Fibroblast of lung (primary cell): Measurements from ENCODE around the gene CYBA. TPM values are rescaled to one million over a fixed set of nuclear protein-coding genes. Genes with fewer than 3 reads are reported as not detected.
"Not testable (repeated sequence)": the region's sequence is repeated elsewhere in the genome, so short reads cannot be mapped to it uniquely, and the experiment has no call there.

Source experiments
- DNase-seq, 2 donors: peaks; one replicate each; pipeline versions ENCODE4 v3.0.0 to v3.0.0-alpha.2; 2010; ENCODE audit warnings: low read depth in 2 of 2
- H2AFZ ChIP-seq: 2 replicates; pipeline ENCODE4 v1.5.1; 2012; ENCODE audit warnings: low read length, control low read depth, inconsistent platforms
- H3K27ac ChIP-seq: 2 replicates; pipeline ENCODE4 v1.5.1; 2011; ENCODE audit warnings: low read length, control low read depth; ENCODE audit not compliant: insufficient read depth
- H3K27me3 ChIP-seq: 2 replicates; pipeline ENCODE4 v1.5.1; 2011; ENCODE audit warnings: mild to moderate bottlenecking, low read length; ENCODE audit not compliant: control insufficient read depth, insufficient read depth
- H3K36me3 ChIP-seq: 2 replicates; pipeline ENCODE4 v1.5.1; 2011; ENCODE audit warnings: low read length; ENCODE audit not compliant: control insufficient read depth, insufficient read depth
- H3K4me1 ChIP-seq: 2 replicates; pipeline ENCODE4 v1.5.1; 2011; ENCODE audit warnings: low read length; ENCODE audit not compliant: control insufficient read depth, insufficient read depth; ENCODE audit errors: extremely low read depth
- H3K4me2 ChIP-seq: 2 replicates; pipeline ENCODE4 v1.5.1; 2011; ENCODE audit warnings: low read length, control low read depth; ENCODE audit not compliant: insufficient read depth; ENCODE audit errors: extremely low read depth
- H3K4me3 ChIP-seq, 4 experiments: fragments of 200-600 bp in 1 of 4; sonication (generic) in 1 of 4; replicated peaks in 1 of 4; 2 replicates each; pipeline ENCODE4 v1.5.1; 2011 to 2016; ENCODE audit warnings: low read length in 4 of 4, low read depth in 3 of 4, mild to moderate bottlenecking in 3 of 4, control low read depth in 2 of 4, inconsistent platforms in 1 of 4, mixed read lengths in 1 of 4; ENCODE audit not compliant: insufficient read depth in 1 of 4; ENCODE audit errors: control extremely low read depth in 1 of 4
- H3K79me2 ChIP-seq: 2 replicates; pipeline ENCODE4 v1.5.1; 2012; ENCODE audit warnings: mild to moderate bottlenecking, low read length, inconsistent platforms; ENCODE audit not compliant: control insufficient read depth, insufficient read depth
- H3K9ac ChIP-seq: 2 replicates; pipeline ENCODE4 v1.5.1; 2011; ENCODE audit warnings: mild to moderate bottlenecking, low read length, control low read depth; ENCODE audit not compliant: insufficient read depth
- H3K9me3 ChIP-seq: 2 replicates; pipeline ENCODE4 v1.5.1; 2012; ENCODE audit warnings: low read depth, low read length; ENCODE audit not compliant: control insufficient read depth, insufficient read depth
- H4K20me1 ChIP-seq: 2 replicates; pipeline ENCODE4 v1.5.1; 2011; ENCODE audit warnings: low read length; ENCODE audit not compliant: control insufficient read depth, insufficient read depth; ENCODE audit errors: extremely low read depth
- CTCF ChIP-seq, 2 donors: IDR thresholded peaks in 1 of 2; conservative IDR thresholded peaks in 1 of 2; 1 replicate in 1 of 2; 2 replicates in 1 of 2; pipeline ENCODE4 v1.5.1; 2011 to 2012; ENCODE audit warnings: low read length in 2 of 2, control low read depth in 1 of 2, inconsistent platforms in 1 of 2, low read depth in 1 of 2, mild to moderate bottlenecking in 1 of 2
- EZH2 ChIP-seq: IDR thresholded peaks from 2 replicates; pipeline ENCODE4 v1.5.1; 2012; ENCODE audit warnings: low read length, control low read depth, mild to moderate bottlenecking; ENCODE audit errors: missing control alignments
- polyA plus RNA-seq, 2 donors: library from polyadenylated mRNA; depleted of rRNA in 1 of 2; stranded (reverse) in 1 of 2; unstranded in 1 of 2; fragments of >200 nt; gene quantifications; 2 replicates each; pipeline ENCODE4 v1.2.1, GENCODE V29; 2011 to 2012; ENCODE audit warnings: missing spikeins in 1 of 2
- total RNA-seq: library from RNA; depleted of rRNA; stranded (reverse); fragments of >200 nt; gene quantifications from 2 replicates; pipeline ENCODE4 v1.2.1, GENCODE V29; 2014

CYBA gene
- total and polyA plus RNA-seq, 2 donors (not counting 1 experiment from before 2014, with no cell fraction given) = 74.7 to 124 TPM

GRCh38 chr16:88613293-88613692 lies 37.6 kb downstream of the CYBA start:
- Histone ChIP-seq H3K4me2 (no peak overlapping the region), H3K9me3 (no peaks in the 10 kb centered on the region), H4K20me1 (no peaks in the 10 kb centered on the region), H3K4me1 (peaks cover 3% of the 10 kb centered on the region), H2AFZ (no peak overlapping the region), H3K9ac (no peak overlapping the region), H3K4me3 (no peak overlapping the region), H3K36me3 (peaks cover 8% of the 10 kb centered on the region), H3K79me2 (peaks cover 2% of the 10 kb centered on the region), H3K27me3 (no peaks in the 10 kb centered on the region), H3K27ac (no peak overlapping the region)
- TF ChIP-seq EZH2 (no peak), CTCF (conservative IDR thresholded peaks at IDR 0.05 in 1 of 2, IDR thresholded peaks at IDR 0.05 in 1 of 2; ENCODE audit: low read depth in 1 of 2, low read length in 2 of 2) (no peak)
- no peak for DNase-seq

DNA sequence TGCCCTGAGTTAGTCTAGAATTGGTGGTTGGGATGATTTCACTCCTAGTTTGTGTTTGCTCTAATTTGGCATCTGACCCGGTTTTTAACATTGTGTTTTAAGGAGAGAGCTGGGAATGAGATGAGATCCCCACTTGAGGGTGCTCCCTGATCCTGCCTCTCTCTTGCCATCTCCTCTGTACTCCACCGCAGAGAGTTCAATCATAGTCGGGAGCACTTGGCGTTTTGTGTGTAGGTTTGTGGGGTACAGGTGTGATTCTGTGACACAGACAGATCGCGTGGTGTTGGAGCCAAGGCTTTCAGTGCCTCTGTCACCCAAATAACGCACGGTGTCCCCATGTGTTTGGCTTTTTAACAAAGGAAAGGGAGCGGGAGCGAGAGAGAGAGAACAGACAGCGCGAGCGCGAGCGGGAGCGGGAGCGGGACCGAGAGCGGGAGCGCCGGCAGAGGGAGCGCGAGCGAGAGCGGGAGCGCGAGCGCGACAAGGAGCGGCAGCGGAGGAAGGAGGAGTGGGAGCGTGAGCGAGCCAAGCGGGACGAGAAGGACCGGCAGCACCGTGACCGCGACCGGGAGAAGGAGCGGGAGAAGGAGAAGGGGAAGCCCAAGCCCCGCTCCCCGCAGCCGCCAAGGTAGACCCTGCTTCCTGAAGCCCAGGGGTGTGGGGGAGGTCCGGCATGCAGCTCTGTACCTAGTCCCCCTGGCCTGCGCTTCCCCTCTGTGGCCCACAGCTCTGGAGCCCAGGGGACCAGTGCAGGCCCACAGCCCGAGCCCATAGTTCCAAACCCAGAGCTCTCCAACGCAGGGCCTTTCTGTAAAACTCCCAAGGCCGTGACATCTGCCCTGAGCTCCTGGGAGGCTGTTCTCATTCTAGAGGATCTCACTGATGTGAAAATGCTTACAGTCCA lies 39.7 kb downstream of the CYBA start:
- Histone ChIP-seq H3K79me2 (peaks cover 2% of the 10 kb centered on the region), H2AFZ (no peak overlapping the region), H3K27ac (no peak overlapping the region), H3K4me1 (peaks cover 3% of the 10 kb centered on the region), H3K4me3 (no peak overlapping the region), H3K36me3 (peaks cover 12% of the 10 kb centered on the region), H3K9me3 (no peaks in the 10 kb centered on the region), H4K20me1 (no peaks in the 10 kb centered on the region), H3K27me3 (no peaks in the 10 kb centered on the region), H3K9ac (no peak overlapping the region), H3K4me2 (no peak overlapping the region)
- DNase-seq = no peak
- TF ChIP-seq EZH2 (no peak), CTCF (conservative IDR thresholded peaks at IDR 0.05 in 1 of 2, IDR thresholded peaks at IDR 0.05 in 1 of 2; ENCODE audit: low read depth in 1 of 2, low read length in 2 of 2) (no peak)

- TF ChIP-seq EZH2 (no peak), CTCF (conservative IDR thresholded peaks at IDR 0.05 in 1 of 2, IDR thresholded peaks at IDR 0.05 in 1 of 2; ENCODE audit: low read depth in 1 of 2, low read length in 2 of 2) (no peak)
- H3K9me3 ChIP-seq = no peaks in the 10 kb centered on the region
- no peak overlapping the region for H2AFZ ChIP-seq
- no peak overlapping the region for H3K4me2 ChIP-seq
- peaks cover 14% of the 10 kb centered on the region for H3K36me3 ChIP-seq
- no peak overlapping the region for H3K27ac ChIP-seq
- H3K27me3 ChIP-seq = no peaks in the 10 kb centered on the region
- no peaks in the 10 kb centered on the region for H4K20me1 ChIP-seq
- no peak for DNase-seq
- no peak overlapping the region for H3K4me3 ChIP-seq
- no peaks in the 10 kb centered on the region for H3K79me2 ChIP-seq
- H3K4me1 ChIP-seq = peaks cover 3% of the 10 kb centered on the region
- no peak overlapping the region for H3K9ac ChIP-seq
Measured at GRCh38 chr16:88610080-88610479, 40.8 kb downstream of the CYBA start.

DNA sequence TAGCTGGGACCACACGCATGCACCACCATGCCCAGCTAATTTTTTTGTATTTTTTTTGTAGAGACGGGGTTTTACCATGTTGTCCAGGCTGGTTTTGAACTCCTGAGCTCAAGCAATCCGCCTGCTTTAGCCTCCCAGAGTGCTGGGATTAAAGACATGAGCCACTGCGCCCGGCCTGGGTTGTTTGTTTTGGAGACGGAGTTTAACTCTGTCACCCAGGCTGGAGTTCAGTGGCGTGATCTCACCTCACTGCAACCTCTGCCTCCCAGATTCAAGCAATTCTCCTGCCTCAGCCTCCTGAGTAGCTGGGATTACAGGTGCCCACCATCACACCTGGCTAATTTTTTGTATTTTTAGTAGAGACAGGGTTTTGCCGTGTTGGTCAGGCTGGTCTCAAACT lies 41.4 kb downstream of the CYBA start:
- not testable (repeated sequence) for H3K9me3 ChIP-seq, H3K27ac ChIP-seq, H3K27me3 ChIP-seq, H3K9ac ChIP-seq, H2AFZ ChIP-seq, H3K79me2 ChIP-seq, DNase-seq, H3K4me1 ChIP-seq, H3K4me2 ChIP-seq, H4K20me1 ChIP-seq, H3K4me3 ChIP-seq
- peaks cover 14% of the 10 kb centered on the region for H3K36me3 ChIP-seq
